Measurements from ENCODE around the gene ME3.

Gene ME3

GRCh38 chr11:86486261-86487030 is 186.0 kb downstream of the ME3 start:
- no peak for DNase-seq (ENCODE audit: low read depth)
- no peak for TF ChIP-seq CTCF (IDR thresholded peaks at IDR 0.05; ENCODE audit: insufficient read depth, low read depth, low read length, missing control alignments)
- H3K4me3 ChIP-seq (ENCODE audit: low read depth, low read length) = no peak overlapping the region

- no peak for DNase-seq (ENCODE audit: low read depth)
- H3K4me3 ChIP-seq (ENCODE audit: low read depth, low read length) = no peak overlapping the region
- TF ChIP-seq CTCF (IDR thresholded peaks at IDR 0.05; ENCODE audit: insufficient read depth, low read depth, low read length, missing control alignments) = no peak
Measured at GRCh38 chr11:86484795-86485166, 187.6 kb downstream of the ME3 start.

- DNase-seq (ENCODE audit: low read depth) = no peak
- no peak for TF ChIP-seq CTCF (IDR thresholded peaks at IDR 0.05; ENCODE audit: insufficient read depth, low read depth, low read length, missing control alignments)
Measured at GRCh38 chr11:86483940-86484794, 188.2 kb downstream of the ME3 start.

GRCh38 chr11:86483610-86483939 is 188.8 kb downstream of the ME3 start:
- TF ChIP-seq CTCF (IDR thresholded peaks at IDR 0.05; ENCODE audit: insufficient read depth, low read depth, low read length, missing control alignments) = no peak
- no peak overlapping the region for H3K4me3 ChIP-seq (ENCODE audit: low read depth, low read length)
- DNase-seq (ENCODE audit: low read depth) = no peak

More at GRCh38 chr11:86483940-86484794, 188.2 kb downstream of the ME3 start:
- H3K4me3 ChIP-seq (ENCODE audit: low read depth, low read length) = no peak overlapping the region

- H3K4me3 ChIP-seq (ENCODE audit: low read depth, low read length) = no peak overlapping the region
- no peak for DNase-seq (ENCODE audit: low read depth)
- no peak for TF ChIP-seq CTCF (IDR thresholded peaks at IDR 0.05; ENCODE audit: insufficient read depth, low read depth, low read length, missing control alignments)
Measured at GRCh38 chr11:86482692-86483091, 189.7 kb downstream of the ME3 start.

- DNase-seq (ENCODE audit: low read depth) = no peak
- H3K4me3 ChIP-seq (ENCODE audit: low read depth, low read length) = no peak overlapping the region
- TF ChIP-seq CTCF (IDR thresholded peaks at IDR 0.05; ENCODE audit: insufficient read depth, low read depth, low read length, missing control alignments) = no peak
Measured at GRCh38 chr11:86481399-86481798, 191.0 kb downstream of the ME3 start.

All from GM12865 (cell line).